Mucosa of gallbladder (tissue), 1 donor: ENCODE results near the gene PPIL6. TPM values are rescaled to one million over a fixed set of nuclear protein-coding genes. Genes with fewer than 3 reads are reported as not detected.

Experiments
- DNase-seq: peaks from one replicate; pipeline ENCODE4 v3.0.0-alpha.2; 2020; ENCODE audit warnings: low spot score
- total RNA-seq: library from RNA; stranded (reverse); gene quantifications from one replicate; pipeline ENCODE4 v1.2.1, GENCODE V29; 2021
- donor health status: DM: no; HTN: no; CAD: no.

PPIL6 gene
- total RNA-seq, 1 donor from 2014 or later, result 2.6 TPM

- DNase-seq, result no peak
These were observed 78.1 kb downstream of the PPIL6 start for GRCh38 chr6:109362102-109362884.

- no peak for DNase-seq
These were observed 79.6 kb downstream of the PPIL6 start for GRCh38 chr6:109360791-109361190.

- DNase-seq, result no peak
These were observed 80.1 kb downstream of the PPIL6 start for GRCh38 chr6:109360281-109360680.

- DNase-seq, result no peak
These were observed 81.2 kb downstream of the PPIL6 start for GRCh38 chr6:109359248-109359647.

- no peak for DNase-seq
These were observed 82.2 kb downstream of the PPIL6 start for GRCh38 chr6:109358204-109358603.

GRCh38 chr6:109356237-109356636 lies 84.2 kb downstream of the PPIL6 start:
- peak; percentile 64 for DNase-seq

GRCh38 chr6:109351231-109352130 lies 88.9 kb downstream of the PPIL6 start:
- DNase-seq, result peak; percentile 50

- peak; percentile 78 for DNase-seq
These were observed 90.9 kb downstream of the PPIL6 start for GRCh38 chr6:109349419-109349987.

- no peak for DNase-seq
These were observed 92.2 kb downstream of the PPIL6 start for GRCh38 chr6:109348226-109348625.

GRCh38 chr6:109347779-109348178 lies 92.6 kb downstream of the PPIL6 start:
- no peak for DNase-seq

- no peak for DNase-seq
These were observed 94.4 kb downstream of the PPIL6 start for GRCh38 chr6:109345986-109346385.

- no peak for DNase-seq
These were observed 96.2 kb downstream of the PPIL6 start for GRCh38 chr6:109344226-109344625.

- no peak for DNase-seq
These were observed 96.9 kb downstream of the PPIL6 start for GRCh38 chr6:109343518-109343917.

GRCh38 chr6:109342911-109343310 lies 97.5 kb downstream of the PPIL6 start:
- DNase-seq, result no peak

GRCh38 chr6:109342506-109342905 lies 97.9 kb downstream of the PPIL6 start:
- peak; percentile 32 for DNase-seq

- DNase-seq, result no peak
These were observed 99.6 kb downstream of the PPIL6 start for GRCh38 chr6:109340811-109341210.

Other genes starting within 250 kb of the PPIL6 start
- 606 TPM for gene CD164, start 58.2 kb downstream of the PPIL6 start, total RNA-seq
- 23.2 TPM for gene SMPD2, start 96 bp upstream of the PPIL6 start, total RNA-seq
- 71.8 TPM for gene MICAL1, start 15.1 kb upstream of the PPIL6 start, total RNA-seq
- gene ZBTB24, start 42.6 kb upstream of the PPIL6 start, total RNA-seq, result 5.3 TPM